ENCODE results near the gene SIDT1. TPM values are rescaled to one million over a fixed set of nuclear protein-coding genes. Genes with fewer than 3 reads are reported as not detected.

Gene SIDT1
- total RNA-seq, 2 experiments from 2014 or later = 14.6 to 14.9 TPM

DNA sequence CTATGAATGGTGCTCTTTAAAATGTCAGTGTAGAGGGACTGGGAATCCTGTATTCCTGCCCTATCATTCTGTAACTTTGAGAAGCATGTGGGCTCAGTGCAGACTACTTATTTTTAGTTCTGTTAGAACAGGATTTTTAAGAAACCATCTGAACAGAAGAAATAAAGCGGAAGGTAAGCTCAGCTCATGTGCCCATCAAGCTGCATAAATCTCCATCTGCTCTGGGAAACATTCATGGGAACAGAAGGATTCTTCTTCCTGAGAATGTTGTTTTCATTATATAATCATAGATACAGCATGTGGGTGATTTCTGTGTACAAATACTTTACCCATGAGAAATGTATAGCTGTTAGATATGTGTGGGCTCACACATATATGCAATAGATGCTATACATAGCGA, 69.9 kb downstream of the SIDT1 start:
- H3K4me3 Mint-ChIP-seq = no peak overlapping the region
- intact Hi-C loops (cut with micrococcal nuclease) = no loop called here
- CTCF ChIA-PET = interaction anchor here (1.0 kb wide), 1 partner anchor 143 kb away, joined by 3 read pairs; no protein-coding TSS in a partner anchor
- no peak overlapping the region for H3K27ac Mint-ChIP-seq
- H3K4me1 Mint-ChIP-seq (ENCODE audit: low read depth) = peaks cover 13% of the 10 kb centered on the region
- no peaks in the 10 kb centered on the region for H3K27me3 Mint-ChIP-seq (ENCODE audit: low read depth)
- H3K36me3 Mint-ChIP-seq (ENCODE audit: low read depth) = peaks cover 12% of the 10 kb centered on the region
- H3K9me3 Mint-ChIP-seq = no peaks in the 10 kb centered on the region
- DNase-seq = no peak

DNA sequence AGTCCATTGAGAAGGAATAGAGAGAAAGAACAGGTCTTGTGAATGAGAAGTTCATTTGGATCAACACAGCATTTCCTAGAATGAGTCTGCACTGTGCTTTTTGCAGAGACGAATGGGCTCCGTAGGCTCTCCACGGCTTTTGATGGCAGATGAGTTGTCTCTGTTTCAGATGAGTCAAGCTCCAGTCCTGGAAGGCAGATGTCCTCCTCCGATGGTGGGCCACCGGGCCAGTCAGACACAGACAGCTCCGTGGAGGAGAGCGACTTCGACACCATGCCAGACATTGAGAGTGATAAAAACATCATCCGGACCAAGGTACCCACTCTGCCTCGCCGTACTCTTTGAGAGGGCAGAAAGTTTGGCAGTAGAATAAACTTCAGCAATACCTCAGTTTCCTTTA, 70.5 kb downstream of the SIDT1 start:
- no peak for DNase-seq
- H3K27ac Mint-ChIP-seq = no peak overlapping the region
- no peaks in the 10 kb centered on the region for H3K27me3 Mint-ChIP-seq (ENCODE audit: low read depth)
- H3K4me3 Mint-ChIP-seq = no peak overlapping the region
- intact Hi-C loops (cut with micrococcal nuclease) = no loop called here
- peaks cover 12% of the 10 kb centered on the region for H3K36me3 Mint-ChIP-seq (ENCODE audit: low read depth)
- peaks cover 18% of the 10 kb centered on the region for H3K4me1 Mint-ChIP-seq (ENCODE audit: low read depth)
- no peaks in the 10 kb centered on the region for H3K9me3 Mint-ChIP-seq
- CTCF ChIA-PET = interaction anchor here (1.0 kb wide), 2 partner anchors 25 to 142 kb away, joined by 3 to 4 read pairs; no protein-coding TSS in a partner anchor

DNA sequence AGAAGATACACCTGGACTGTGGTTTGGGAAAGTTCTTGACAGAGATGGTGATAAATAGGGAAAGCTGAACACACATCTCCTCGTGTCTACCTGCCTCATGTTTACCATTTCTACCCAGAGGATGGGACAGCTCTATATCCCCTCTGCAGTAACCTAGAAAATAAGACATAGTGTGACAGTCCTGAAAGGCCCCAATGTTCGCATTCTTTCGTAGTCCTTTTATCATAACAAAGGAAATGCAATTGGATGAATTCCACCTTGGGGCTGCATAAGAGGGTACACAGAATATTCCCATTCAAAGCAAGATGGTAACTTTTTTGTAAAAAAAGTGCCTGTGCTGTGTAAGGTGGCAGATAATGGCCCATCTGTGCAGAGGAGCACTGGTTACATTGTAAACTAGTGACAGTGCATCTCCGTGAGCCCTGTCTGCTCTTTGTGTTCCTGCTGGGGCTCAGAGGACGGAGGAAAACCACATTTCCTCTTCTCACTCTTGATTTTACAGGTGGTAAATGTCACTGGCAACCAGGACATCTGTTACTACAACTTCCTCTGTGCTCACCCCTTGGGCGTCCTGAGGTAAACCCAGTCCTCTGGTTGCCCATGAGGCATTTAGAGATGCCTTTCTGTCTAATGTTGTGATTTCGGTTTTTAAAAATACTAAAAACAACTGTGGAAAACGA, 74.3 kb downstream of the SIDT1 start:
- no peaks in the 10 kb centered on the region for H3K27me3 Mint-ChIP-seq (ENCODE audit: low read depth)
- peak overlapping the region; percentile 46 for H3K27ac Mint-ChIP-seq
- peak overlapping the region; percentile 27 for H3K4me3 Mint-ChIP-seq
- intact Hi-C loops (cut with micrococcal nuclease) = loop anchor here (1.0 to 2.0 kb wide), 4 partner anchors 73 to 616 kb away; partner anchors contain the start of gene USF3
- H3K36me3 Mint-ChIP-seq (ENCODE audit: low read depth) = peaks cover 30% of the 10 kb centered on the region
- CTCF ChIA-PET = interaction anchor here (0.6 to 1.9 kb wide), 5 partner anchors 29 to 410 kb away, joined by 3 to 10 read pairs (median 3); partner anchors contain the start of gene SPICE1
- DNase-seq = peak; percentile 74
- H3K4me1 Mint-ChIP-seq (ENCODE audit: low read depth) = peaks cover 21% of the 10 kb centered on the region
- H3K9me3 Mint-ChIP-seq = no peaks in the 10 kb centered on the region

DNA sequence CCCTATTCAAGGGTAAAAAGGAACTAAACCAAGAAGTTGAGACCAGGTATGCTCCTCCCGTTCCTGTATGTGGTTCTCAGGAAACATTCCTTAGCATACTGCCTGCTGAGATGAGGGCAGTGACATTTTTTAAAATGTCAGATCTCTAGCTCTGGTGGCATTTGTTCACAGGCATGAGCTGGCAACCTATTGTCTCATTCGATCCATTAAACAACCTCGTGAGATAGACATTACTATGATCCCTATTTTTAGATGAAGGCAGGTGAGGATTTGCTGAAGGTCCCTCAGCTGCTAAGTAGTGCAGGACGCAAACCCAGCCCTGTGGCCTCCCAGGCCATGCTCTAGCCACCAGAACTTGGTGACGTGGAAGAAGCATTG, 74.9 kb downstream of the SIDT1 start:
- H3K4me3 Mint-ChIP-seq = peak overlapping the region; percentile 27
- H3K36me3 Mint-ChIP-seq (ENCODE audit: low read depth) = peaks cover 32% of the 10 kb centered on the region
- no peaks in the 10 kb centered on the region for H3K27me3 Mint-ChIP-seq (ENCODE audit: low read depth)
- no peaks in the 10 kb centered on the region for H3K9me3 Mint-ChIP-seq
- CTCF ChIA-PET = interaction anchor here (0.6 to 1.3 kb wide), 3 partner anchors 29 to 411 kb away, joined by 3 to 7 read pairs (median 3); partner anchors contain the start of gene SPICE1
- intact Hi-C loops (cut with micrococcal nuclease) = loop anchor here (1.0 to 2.0 kb wide), 4 partner anchors 74 to 616 kb away; partner anchors contain the start of gene USF3
- peak overlapping the region; percentile 46 for H3K27ac Mint-ChIP-seq
- peaks cover 21% of the 10 kb centered on the region for H3K4me1 Mint-ChIP-seq (ENCODE audit: low read depth)
- no peak for DNase-seq

DNA sequence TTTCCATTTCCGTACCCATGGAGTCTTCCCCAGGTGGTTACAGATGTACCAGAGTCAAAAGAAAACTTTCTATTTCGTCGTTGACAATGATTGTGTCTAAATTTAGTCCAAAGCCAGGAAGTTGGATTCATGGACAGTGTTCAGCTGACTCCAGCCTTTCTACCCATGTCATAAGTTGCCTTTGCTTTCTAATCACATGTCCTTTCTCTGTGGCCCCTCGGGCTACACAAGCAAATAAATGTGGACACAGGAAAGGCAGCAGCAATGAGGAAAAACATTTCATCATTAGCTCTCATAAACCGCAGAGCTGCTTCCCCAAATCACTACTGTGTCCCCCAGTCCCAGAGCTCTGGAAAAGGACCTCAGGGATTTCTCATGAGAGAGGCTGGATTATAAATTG, 82.0 kb downstream of the SIDT1 start:
- H3K4me3 Mint-ChIP-seq = no peak overlapping the region
- CTCF ChIA-PET = no interaction called here
- intact Hi-C loops (cut with micrococcal nuclease) = no loop called here
- no peaks in the 10 kb centered on the region for H3K9me3 Mint-ChIP-seq
- peaks cover 14% of the 10 kb centered on the region for H3K36me3 Mint-ChIP-seq (ENCODE audit: low read depth)
- DNase-seq = no peak
- no peak overlapping the region for H3K27ac Mint-ChIP-seq
- H3K27me3 Mint-ChIP-seq (ENCODE audit: low read depth) = no peaks in the 10 kb centered on the region
- no peaks in the 10 kb centered on the region for H3K4me1 Mint-ChIP-seq (ENCODE audit: low read depth)

DNA sequence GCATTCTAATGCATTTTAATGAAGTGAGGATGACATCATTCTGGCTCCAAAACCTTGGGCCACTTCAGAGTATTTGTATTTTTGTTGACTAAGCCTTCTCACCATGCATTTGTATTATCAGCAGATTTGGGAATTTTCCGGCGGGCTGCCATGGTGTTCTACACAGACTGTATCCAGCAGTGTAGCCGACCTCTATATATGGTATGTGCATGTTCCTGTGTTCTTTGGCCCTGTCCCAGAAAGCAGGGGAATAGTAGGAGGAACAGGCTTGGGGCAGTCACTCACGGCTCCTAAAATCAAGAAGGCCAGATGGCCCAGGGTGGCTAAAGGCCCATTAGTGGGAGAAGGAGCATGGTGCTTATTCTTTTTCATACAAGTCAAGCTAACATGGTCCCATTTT, 83.6 kb downstream of the SIDT1 start:
- CTCF ChIA-PET = interaction anchor here (0.7 kb wide), 1 partner anchor 12 kb away, joined by 3 read pairs; no protein-coding TSS in a partner anchor
- no peaks in the 10 kb centered on the region for H3K27me3 Mint-ChIP-seq (ENCODE audit: low read depth)
- no peak overlapping the region for H3K27ac Mint-ChIP-seq
- H3K4me1 Mint-ChIP-seq (ENCODE audit: low read depth) = no peaks in the 10 kb centered on the region
- H3K36me3 Mint-ChIP-seq (ENCODE audit: low read depth) = peaks cover 6% of the 10 kb centered on the region
- no peaks in the 10 kb centered on the region for H3K9me3 Mint-ChIP-seq
- no peak for DNase-seq
- H3K4me3 Mint-ChIP-seq = no peak overlapping the region
- intact Hi-C loops (cut with micrococcal nuclease) = no loop called here

DNA sequence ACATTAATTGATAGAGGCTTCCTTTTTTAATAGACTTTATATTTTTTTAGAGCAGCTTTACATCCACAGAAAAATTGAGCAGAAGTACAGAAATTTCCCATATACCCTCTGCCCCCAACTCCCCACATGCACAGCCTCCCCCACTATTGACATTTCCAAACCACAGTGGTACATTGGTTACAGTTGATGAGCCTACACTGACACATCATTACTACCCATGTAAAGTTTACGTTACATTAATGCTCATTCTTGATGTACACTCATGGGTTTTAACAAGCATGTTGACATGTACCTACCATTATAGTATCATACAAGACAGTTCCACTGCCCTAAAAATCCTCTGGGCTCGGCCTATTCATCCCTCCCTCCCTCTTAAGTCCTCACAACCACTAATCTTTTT, 85.4 kb downstream of the SIDT1 start:
- peaks cover 3% of the 10 kb centered on the region for H3K36me3 Mint-ChIP-seq (ENCODE audit: low read depth)
- intact Hi-C loops (cut with micrococcal nuclease) = no loop called here
- no peaks in the 10 kb centered on the region for H3K4me1 Mint-ChIP-seq (ENCODE audit: low read depth)
- no peak overlapping the region for H3K4me3 Mint-ChIP-seq
- CTCF ChIA-PET = no interaction called here
- H3K27ac Mint-ChIP-seq = no peak overlapping the region
- DNase-seq = no peak
- no peaks in the 10 kb centered on the region for H3K27me3 Mint-ChIP-seq (ENCODE audit: low read depth)
- H3K9me3 Mint-ChIP-seq = no peaks in the 10 kb centered on the region

DNA sequence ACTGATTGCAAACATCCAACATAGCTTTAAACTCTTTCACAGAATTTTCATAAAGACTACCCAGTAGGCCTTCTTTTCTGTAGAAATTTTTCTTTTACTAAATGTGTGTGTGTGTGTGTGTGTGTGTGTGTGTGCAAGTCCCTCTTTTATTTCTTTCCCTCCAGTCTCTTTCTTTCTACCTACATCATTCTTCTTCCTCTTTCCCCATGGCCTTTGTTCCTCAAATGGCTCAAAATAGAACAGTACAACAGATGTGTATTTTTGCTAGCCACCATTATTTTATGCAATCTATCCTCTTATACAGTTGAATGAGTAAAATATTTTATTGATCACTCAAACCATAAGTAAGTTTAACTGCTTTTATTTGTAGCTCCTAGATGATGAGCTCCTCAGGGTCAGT, 87.7 kb downstream of the SIDT1 start:
- H3K4me1 Mint-ChIP-seq (ENCODE audit: low read depth) = no peaks in the 10 kb centered on the region
- peaks cover 11% of the 10 kb centered on the region for H3K36me3 Mint-ChIP-seq (ENCODE audit: low read depth)
- CTCF ChIA-PET = interaction anchor here (1.0 to 1.4 kb wide), 2 partner anchors 43 to 54 kb away, joined by 3 to 5 read pairs; no protein-coding TSS in a partner anchor
- H3K4me3 Mint-ChIP-seq = no peak overlapping the region
- H3K9me3 Mint-ChIP-seq = no peaks in the 10 kb centered on the region
- no peak overlapping the region for H3K27ac Mint-ChIP-seq
- no peaks in the 10 kb centered on the region for H3K27me3 Mint-ChIP-seq (ENCODE audit: low read depth)
- intact Hi-C loops (cut with micrococcal nuclease) = no loop called here
- no peak for DNase-seq

DNA sequence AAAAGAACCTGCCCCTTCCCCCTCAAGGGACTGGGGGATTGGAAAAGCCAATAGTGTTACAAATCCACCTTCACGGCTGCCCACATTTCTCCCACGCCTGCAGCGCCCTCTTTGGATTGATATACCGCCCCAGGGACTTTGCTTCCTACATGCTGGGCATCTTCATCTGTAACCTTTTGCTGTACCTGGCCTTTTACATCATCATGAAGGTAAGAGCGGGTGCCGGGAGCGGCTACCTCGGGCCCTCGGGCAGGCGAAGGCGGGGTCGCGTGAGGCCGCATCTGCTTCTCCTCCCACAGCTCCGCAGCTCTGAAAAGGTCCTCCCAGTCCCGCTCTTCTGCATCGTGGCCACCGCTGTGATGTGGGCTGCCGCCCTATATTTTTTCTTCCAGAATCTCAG, 91.0 kb downstream of the SIDT1 start:
- H3K27ac Mint-ChIP-seq = no peak overlapping the region
- H3K27me3 Mint-ChIP-seq (ENCODE audit: low read depth) = no peaks in the 10 kb centered on the region
- intact Hi-C loops (cut with micrococcal nuclease) = no loop called here
- H3K36me3 Mint-ChIP-seq (ENCODE audit: low read depth) = peaks cover 16% of the 10 kb centered on the region
- H3K4me3 Mint-ChIP-seq = no peak overlapping the region
- H3K9me3 Mint-ChIP-seq = no peaks in the 10 kb centered on the region
- H3K4me1 Mint-ChIP-seq (ENCODE audit: low read depth) = no peaks in the 10 kb centered on the region
- DNase-seq = no peak
- CTCF ChIA-PET = no interaction called here

DNA sequence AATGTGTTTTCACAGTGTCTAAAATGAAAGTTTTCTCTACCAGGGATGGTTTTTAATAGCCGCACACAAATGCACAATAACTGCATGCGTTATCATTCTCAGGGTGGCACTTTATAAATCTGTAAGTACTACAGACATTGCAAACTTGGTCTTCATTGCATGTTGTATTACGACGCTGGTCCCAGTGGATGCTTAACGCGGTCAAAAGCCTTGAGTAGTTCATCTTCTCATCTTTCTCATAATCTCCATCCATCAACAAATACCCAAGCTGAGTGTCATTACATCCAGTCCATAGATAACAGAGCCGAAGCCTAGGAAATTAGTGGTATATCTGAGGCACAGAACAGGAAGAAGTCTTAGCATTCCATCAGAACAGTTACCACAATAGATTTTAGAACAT, 91.5 kb downstream of the SIDT1 start:
- H3K4me1 Mint-ChIP-seq (ENCODE audit: low read depth) = no peaks in the 10 kb centered on the region
- H3K27ac Mint-ChIP-seq = no peak overlapping the region
- no peak overlapping the region for H3K4me3 Mint-ChIP-seq
- H3K27me3 Mint-ChIP-seq (ENCODE audit: low read depth) = no peaks in the 10 kb centered on the region
- H3K36me3 Mint-ChIP-seq (ENCODE audit: low read depth) = peaks cover 16% of the 10 kb centered on the region
- CTCF ChIA-PET = no interaction called here
- DNase-seq = no peak
- no peaks in the 10 kb centered on the region for H3K9me3 Mint-ChIP-seq
- intact Hi-C loops (cut with micrococcal nuclease) = no loop called here

DNA sequence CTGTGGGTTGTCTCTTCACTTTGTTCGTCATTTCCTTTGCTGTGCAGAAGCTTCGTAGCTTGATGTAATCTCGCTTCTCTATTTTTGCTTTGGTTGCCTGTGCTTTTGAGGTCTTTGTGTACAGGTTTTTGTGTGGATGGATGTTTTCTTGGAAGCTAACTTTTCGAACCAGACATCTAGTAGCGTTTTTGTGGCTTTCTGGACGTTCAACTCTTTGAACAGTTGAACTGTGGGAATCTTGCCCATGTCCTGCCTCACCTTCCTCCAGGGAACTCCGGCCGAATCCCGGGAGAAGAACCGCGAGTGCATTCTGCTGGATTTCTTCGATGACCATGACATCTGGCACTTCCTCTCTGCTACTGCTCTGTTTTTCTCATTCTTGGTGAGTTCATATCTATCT, 93.5 kb downstream of the SIDT1 start:
- Mint-ChIP-seq H3K4me3 (no peak overlapping the region), H3K27ac (peak overlapping the region; percentile 51), H3K27me3 (ENCODE audit: low read depth) (no peaks in the 10 kb centered on the region), H3K4me1 (ENCODE audit: low read depth) (no peaks in the 10 kb centered on the region), H3K36me3 (ENCODE audit: low read depth) (peaks cover 16% of the 10 kb centered on the region), H3K9me3 (no peaks in the 10 kb centered on the region)
- intact Hi-C loops (cut with micrococcal nuclease) = loop anchor here (1.0 to 5.0 kb wide), 2 partner anchors 121 to 131 kb away; partner anchors contain the start of genes ATP6V1A and NAA50
- no peak for DNase-seq
- CTCF ChIA-PET = interaction anchor here (0.7 kb wide), 1 partner anchor 61 kb away, joined by 4 read pairs; no protein-coding TSS in a partner anchor

DNA sequence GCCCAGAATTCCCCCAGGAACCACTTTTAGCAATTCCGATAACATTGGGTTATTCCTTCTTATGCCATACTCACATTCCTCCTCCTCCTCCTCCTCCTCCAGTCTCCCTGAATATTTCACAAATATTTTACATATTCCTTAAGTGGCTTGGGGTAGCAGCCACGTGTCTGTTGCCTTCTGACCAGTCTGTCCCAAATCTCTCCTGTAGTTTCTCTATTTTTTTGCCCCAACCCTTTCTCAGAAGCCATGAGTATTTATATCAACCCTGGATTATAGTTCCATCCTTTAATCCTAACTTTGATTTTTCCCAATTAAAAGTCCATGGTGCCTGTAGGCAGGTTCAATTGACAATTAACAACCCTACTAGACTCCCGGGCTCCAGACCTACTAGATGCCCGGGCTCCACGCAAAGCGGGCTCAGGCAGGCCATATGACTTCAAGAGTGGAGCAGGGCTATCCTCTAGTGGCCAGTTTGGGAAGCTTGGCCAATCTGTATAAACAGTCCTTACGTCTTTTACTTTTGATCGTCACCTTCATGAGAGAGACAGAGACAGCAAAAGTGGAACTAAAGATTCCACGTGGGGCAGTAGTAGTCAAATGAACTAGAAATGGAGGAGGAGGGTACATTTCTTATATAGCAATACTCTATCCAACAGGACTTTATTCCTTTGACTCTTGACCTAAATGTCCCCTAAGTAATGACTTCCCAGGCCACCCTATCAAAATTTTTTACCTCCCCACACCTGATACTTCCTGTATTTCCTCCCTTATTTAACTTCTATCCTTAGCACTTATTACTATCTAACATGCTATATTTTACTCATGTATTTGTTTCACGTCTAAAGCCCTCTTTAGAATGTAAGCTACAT, 94.4 kb downstream of the SIDT1 start:
- CTCF ChIA-PET = interaction anchor here (2.9 kb wide), 1 partner anchor 49 kb away, joined by 10 read pairs; no protein-coding TSS in a partner anchor
- peaks cover 14% of the 10 kb centered on the region for H3K36me3 Mint-ChIP-seq (ENCODE audit: low read depth)
- intact Hi-C loops (cut with micrococcal nuclease) = loop anchor here (1.0 to 5.0 kb wide), 2 partner anchors 121 to 131 kb away; partner anchors contain the start of genes ATP6V1A and NAA50
- H3K9me3 Mint-ChIP-seq = no peaks in the 10 kb centered on the region
- H3K4me3 Mint-ChIP-seq = no peak overlapping the region
- H3K4me1 Mint-ChIP-seq (ENCODE audit: low read depth) = no peaks in the 10 kb centered on the region
- peak; percentile 44 for DNase-seq
- H3K27ac Mint-ChIP-seq = no peak overlapping the region
- H3K27me3 Mint-ChIP-seq (ENCODE audit: low read depth) = no peaks in the 10 kb centered on the region

All from activated naive CD4-positive, alpha-beta T cell treated with anti-CD3 and anti-CD28 coated beads for 36 hours (primary cell).